Endothelial cell of umbilical vein (primary cell): ENCODE measurements around the gene SLC35B4. TPM values are rescaled to one million over a fixed set of nuclear protein-coding genes. Genes with fewer than 3 reads are reported as not detected.

ENCODE experiments used
- BruUV-seq: library from RNA; stranded (reverse); fragments of 400-500 nt; replicated peaks from 2 replicates; lab custom pipeline; 2021; lab: Mats Ljungman, UMichigan
- CTCF ChIA-PET: fragments of 300-600, 350-600 bp; sonication (Branson Sonifier 250); formaldehyde crosslinking; loops from one replicate; lab custom pipeline; 2021; ENCODE audit warnings: antibody characterized with exemption, inconsistent platforms; lab: Charles Lee
- POLR2A ChIA-PET: fragments of 300-600, 350-600 bp; sonication (Branson Sonifier 250); formaldehyde crosslinking; loops from one replicate; lab custom pipeline; 2021; ENCODE audit warnings: antibody characterized with exemption, inconsistent platforms; lab: Charles Lee
- DNase-seq: peaks from one replicate; pipeline ENCODE4 v3.0.0-alpha.2; 2011; ENCODE audit warnings: low read depth, low spot score
- FAIRE-seq: peaks from 2 replicates; lab custom pipeline; 2011; peaks lifted over from hg19 to GRCh38; lab: Jason Lieb, UNC
- H2AFZ ChIP-seq: 2 replicates; pipeline ENCODE4 v1.6.0; 2012; ENCODE audit warnings: low read depth, low read length, control low read depth, inconsistent platforms
- H3K27ac ChIP-seq: 2 replicates; pipeline ENCODE4 v1.5.1; 2011; ENCODE audit warnings: low read depth, mild to moderate bottlenecking, control low read depth, low read length, moderate library complexity; ENCODE audit not compliant: insufficient read depth
- H3K27me3 ChIP-seq, 2 experiments: 2 replicates each; pipeline versions ENCODE4 v1.6.0 to v1.6.1; 2011; ENCODE audit warnings: low read length in 2 of 2, mixed read lengths in 1 of 2; ENCODE audit not compliant: control insufficient read depth in 2 of 2, insufficient read depth in 2 of 2
- H3K36me3 ChIP-seq, 2 experiments: 2 replicates in 1 of 2; 3 replicates in 1 of 2; pipeline ENCODE4 v1.5.1; 2011; ENCODE audit warnings: low read length in 2 of 2, mild to moderate bottlenecking in 1 of 2, moderate library complexity in 1 of 2; ENCODE audit not compliant: control insufficient read depth in 2 of 2, insufficient read depth in 2 of 2; ENCODE audit errors: extremely low read depth in 1 of 2
- H3K4me1 ChIP-seq: 3 replicates; pipeline ENCODE4 v1.5.1; 2011; ENCODE audit warnings: mild to moderate bottlenecking, low read length; ENCODE audit not compliant: control insufficient read depth, insufficient read depth; ENCODE audit errors: extremely low read depth
- H3K4me2 ChIP-seq: 2 replicates; pipeline ENCODE4 v1.6.1; 2011; ENCODE audit warnings: low read length, control low read depth, mixed read lengths; ENCODE audit not compliant: insufficient read depth
- H3K4me3 ChIP-seq, 3 experiments: fragments of 200-600 bp in 1 of 3; sonication (generic), shearing (Covaris generic) in 1 of 3; replicated peaks in 1 of 3; 2 replicates each; pipeline ENCODE4 v1.5.1; 2011 to 2016; ENCODE audit warnings: control low read depth in 3 of 3, low read length in 3 of 3, mild to moderate bottlenecking in 2 of 3, inconsistent platforms in 1 of 3, low read depth in 1 of 3, moderate library complexity in 1 of 3; ENCODE audit not compliant: insufficient read depth in 1 of 3
- H3K79me2 ChIP-seq: 2 replicates; pipeline ENCODE4 v1.6.0; 2012; ENCODE audit warnings: low read length, inconsistent platforms; ENCODE audit not compliant: control insufficient read depth, insufficient read depth
- H3K9ac ChIP-seq: replicated peaks from 2 replicates; pipeline ENCODE3; 2011; ENCODE audit warnings: low read length, control low read depth; ENCODE audit not compliant: insufficient read depth; ENCODE audit errors: extremely low read depth
- H3K9me1 ChIP-seq: replicated peaks from 3 replicates; pipeline ENCODE4 v1.6.0; 2011; ENCODE audit warnings: mild to moderate bottlenecking, low read length; ENCODE audit not compliant: control insufficient read depth, insufficient read depth; ENCODE audit errors: extremely low read depth
- H3K9me3 ChIP-seq: replicated peaks from 2 replicates; pipeline ENCODE4 v1.5.1; 2012; ENCODE audit warnings: low read length, inconsistent platforms; ENCODE audit not compliant: control insufficient read depth, insufficient read depth
- H4K20me1 ChIP-seq: replicated peaks from 2 replicates; pipeline ENCODE3; 2011; ENCODE audit warnings: mild to moderate bottlenecking, low read length; ENCODE audit not compliant: control insufficient read depth, insufficient read depth; ENCODE audit errors: extremely low read depth
- CTCF ChIP-seq, 2 donors: IDR thresholded peaks; 1 replicate in 1 of 2; 2 replicates in 1 of 2; pipeline ENCODE4 v1.5.1; 2011; ENCODE audit warnings: low read length in 2 of 2, mild to moderate bottlenecking in 2 of 2, moderate library complexity in 2 of 2, control low read depth in 1 of 2, inconsistent platforms in 1 of 2, low read depth in 1 of 2; ENCODE audit not compliant: insufficient read depth in 1 of 2; ENCODE audit errors: extremely low read depth in 1 of 2
- EZH2 ChIP-seq: IDR thresholded peaks from 2 replicates; pipeline ENCODE4 v1.6.1; 2012; ENCODE audit warnings: borderline replicate concordance, low read depth, mild to moderate bottlenecking, moderate library complexity, low read length, inconsistent platforms; ENCODE audit not compliant: severe bottlenecking
- FOS ChIP-seq: IDR thresholded peaks from 2 replicates; pipeline ENCODE4 v1.6.1; 2011; ENCODE audit warnings: mild to moderate bottlenecking, low read length, moderate library complexity, borderline replicate concordance; ENCODE audit not compliant: insufficient read depth
- GATA2 ChIP-seq: IDR thresholded peaks from 2 replicates; pipeline ENCODE4 v1.7.0; 2011; ENCODE audit warnings: low read depth, mild to moderate bottlenecking, moderate library complexity, mixed read lengths, low read length; ENCODE audit not compliant: insufficient read length, insufficient read depth
- JUN ChIP-seq: IDR thresholded peaks from 2 replicates; pipeline ENCODE4 v1.6.1; 2011; ENCODE audit warnings: borderline replicate concordance, low read depth; ENCODE audit not compliant: insufficient read length, insufficient read depth
- MYC ChIP-seq: IDR thresholded peaks from one replicate; pipeline ENCODE4 v1.6.1; 2011; ENCODE audit warnings: mild to moderate bottlenecking, low read depth, low read length
- POLR2A ChIP-seq: IDR thresholded peaks from 2 replicates; pipeline ENCODE4 v1.6.1; 2012; ENCODE audit warnings: low read depth, mild to moderate bottlenecking, control low read depth, low read length
- POLR2AphosphoS5 ChIP-seq: IDR thresholded peaks from 2 replicates; pipeline ENCODE4 v1.6.1; 2012; ENCODE audit warnings: low read depth, mild to moderate bottlenecking, control low read depth, low read length, moderate library complexity; ENCODE audit not compliant: insufficient read depth
- dilution Hi-C: fragments of 300-500 bp; cut with MboI; formaldehyde crosslinking; loops from one replicate; pipeline ENCODE4 v1.15.0; 2019; ENCODE audit warnings: low sequenced_read_pairs; ENCODE audit not compliant: extremely low pct_ligation_motif_present
- intact Hi-C: fragments of 100-400 bp; cut with micrococcal nuclease; formaldehyde crosslinking; loops from one replicate; pipeline ENCODE4 v1.10.0; 2022
- polyA plus RNA-seq, 4 experiments: library from polyadenylated mRNA; depleted of rRNA in 3 of 4; stranded (reverse) in 3 of 4; unstranded in 1 of 4; fragments of >200 nt; gene quantifications; 2 replicates each; pipeline versions ENCODE4 v1.2.1 to v1.2.3, GENCODE V29; 2011 to 2012; ENCODE audit warnings: missing spikeins in 1 of 4
- total RNA-seq: library from RNA; stranded (reverse); gene quantifications from 2 replicates; pipeline ENCODE4 v1.2.3, GENCODE V29; 2021
- TF ChIP-seq, protein P1 (sequence below): IDR thresholded peaks from 2 replicates; pipeline ENCODE4 v1.6.1; 2011; ENCODE audit not compliant: insufficient read depth, insufficient read length

SLC35B4 gene
- total and polyA plus RNA-seq, 2 donors (not counting 3 experiments of a cell fraction or from before 2014, with no cell fraction given): 17.5 to 20.2 TPM

- H3K4me3 ChIP-seq: no peak overlapping the region
- no TSS peak for BruUV-seq
- no peak overlapping the region for H3K9ac ChIP-seq
- FAIRE-seq (no peak), DNase-seq (no peak)
- intact Hi-C loops (loop anchor here (5.0 to 10.0 kb wide), 2 partner anchors 39 to 212 kb away; partner anchors contain the start of gene SLC35B4), dilution Hi-C loops (no loop called here)
- ChIA-PET CTCF (interaction anchor here (1.3 to 2.0 kb wide), 5 partner anchors 17 to 215 kb away, joined by 7 to 12 read pairs (median 8); partner anchors contain the start of gene SLC35B4), POLR2A (no interaction called here)
- no peak overlapping the region for H3K27ac ChIP-seq
- H3K4me1 ChIP-seq: no peaks in the 10 kb centered on the region
- no peak overlapping the region for H3K4me2 ChIP-seq
- peaks cover 4 to 5% of the 10 kb centered on the region in 2 experiments for H3K27me3 ChIP-seq
- no peaks in the 10 kb centered on the region for H3K79me2 ChIP-seq
- H4K20me1 ChIP-seq: no peaks in the 10 kb centered on the region
- H2AFZ ChIP-seq: no peak overlapping the region
- H3K36me3 ChIP-seq: no peaks in the 10 kb centered on the region
- no peaks in the 10 kb centered on the region for H3K9me1 ChIP-seq
- H3K9me3 ChIP-seq: no peaks in the 10 kb centered on the region
- TF ChIP-seq GATA2 (no peak), JUN (no peak), FOS (no peak), CTCF (IDR thresholded peaks at IDR 0.05; ENCODE audit: extremely low read depth in 1 of 2, insufficient read depth in 1 of 2, low read depth in 1 of 2, low read length in 2 of 2) (no peak), POLR2AphosphoS5 (no peak), MYC (no peak), POLR2A (no peak), EZH2 (no peak)
- TF ChIP-seq, protein P1, sequence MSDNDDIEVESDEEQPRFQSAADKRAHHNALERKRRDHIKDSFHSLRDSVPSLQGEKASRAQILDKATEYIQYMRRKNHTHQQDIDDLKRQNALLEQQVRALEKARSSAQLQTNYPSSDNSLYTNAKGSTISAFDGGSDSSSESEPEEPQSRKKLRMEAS: no peak
Measured at GRCh38 chr7:134356421-134356936, 39.7 kb upstream of the SLC35B4 start.
